AG04450 (cell line): ENCODE results near the gene NAP1L4. TPM values are rescaled to one million over a fixed set of nuclear protein-coding genes. Genes with fewer than 3 reads are reported as not detected.

Experiments used
- CTCF ChIA-PET: fragments of 300-600, 350-600 bp; formaldehyde crosslinking; extraction: SDS; loops from one replicate; lab custom pipeline; 2022; ENCODE audit warnings: antibody characterized with exemption, inconsistent platforms; lab: Charles Lee
- POLR2A ChIA-PET: fragments of 350-600 bp; formaldehyde crosslinking; extraction: SDS; loops from one replicate; lab custom pipeline; 2021; ENCODE audit warnings: antibody characterized with exemption, inconsistent platforms; lab: Yijun Ruan, JAX
- DNase-seq: peaks from one replicate; pipeline ENCODE4 v3.0.0-alpha.2; 2011; ENCODE audit warnings: low read depth, low spot score
- H3K27ac ChIP-seq: one replicate; pipeline ENCODE4 v1.5.1; 2012; ENCODE audit warnings: low read depth, low read length, control low read depth
- H3K27me3 ChIP-seq: one replicate; pipeline ENCODE4 v1.6.0; 2012; ENCODE audit warnings: low read length; ENCODE audit not compliant: control insufficient read depth, insufficient read depth
- H3K4me3 ChIP-seq: 2 replicates; pipeline ENCODE4 v1.5.1; 2011; ENCODE audit warnings: mild to moderate bottlenecking, low read depth, low read length, control low read depth
- H3K9me3 ChIP-seq: 2 replicates; pipeline ENCODE4 v1.5.1; 2012; ENCODE audit warnings: low read length; ENCODE audit not compliant: control insufficient read depth, insufficient read depth
- polyA plus RNA-seq: library from polyadenylated mRNA; depleted of rRNA; stranded (reverse); fragments of >200 nt; gene quantifications from 2 replicates; pipeline ENCODE4 v1.2.3, GENCODE V29; 2011
- TF ChIP-seq, protein P1 (sequence below): IDR thresholded peaks from 2 replicates; pipeline ENCODE4 v1.5.1; 2011; ENCODE audit warnings: low read depth, low read length, control low read depth, inconsistent platforms

The NAP1L4 gene
- polyA plus RNA-seq, 1 experiment: 107 TPM

- TF ChIP-seq, protein P1, sequence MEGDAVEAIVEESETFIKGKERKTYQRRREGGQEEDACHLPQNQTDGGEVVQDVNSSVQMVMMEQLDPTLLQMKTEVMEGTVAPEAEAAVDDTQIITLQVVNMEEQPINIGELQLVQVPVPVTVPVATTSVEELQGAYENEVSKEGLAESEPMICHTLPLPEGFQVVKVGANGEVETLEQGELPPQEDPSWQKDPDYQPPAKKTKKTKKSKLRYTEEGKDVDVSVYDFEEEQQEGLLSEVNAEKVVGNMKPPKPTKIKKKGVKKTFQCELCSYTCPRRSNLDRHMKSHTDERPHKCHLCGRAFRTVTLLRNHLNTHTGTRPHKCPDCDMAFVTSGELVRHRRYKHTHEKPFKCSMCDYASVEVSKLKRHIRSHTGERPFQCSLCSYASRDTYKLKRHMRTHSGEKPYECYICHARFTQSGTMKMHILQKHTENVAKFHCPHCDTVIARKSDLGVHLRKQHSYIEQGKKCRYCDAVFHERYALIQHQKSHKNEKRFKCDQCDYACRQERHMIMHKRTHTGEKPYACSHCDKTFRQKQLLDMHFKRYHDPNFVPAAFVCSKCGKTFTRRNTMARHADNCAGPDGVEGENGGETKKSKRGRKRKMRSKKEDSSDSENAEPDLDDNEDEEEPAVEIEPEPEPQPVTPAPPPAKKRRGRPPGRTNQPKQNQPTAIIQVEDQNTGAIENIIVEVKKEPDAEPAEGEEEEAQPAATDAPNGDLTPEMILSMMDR: no peak
Measured at GRCh38 chr11:2991452-2992233, 486 bp downstream of the NAP1L4 start.

DNA sequence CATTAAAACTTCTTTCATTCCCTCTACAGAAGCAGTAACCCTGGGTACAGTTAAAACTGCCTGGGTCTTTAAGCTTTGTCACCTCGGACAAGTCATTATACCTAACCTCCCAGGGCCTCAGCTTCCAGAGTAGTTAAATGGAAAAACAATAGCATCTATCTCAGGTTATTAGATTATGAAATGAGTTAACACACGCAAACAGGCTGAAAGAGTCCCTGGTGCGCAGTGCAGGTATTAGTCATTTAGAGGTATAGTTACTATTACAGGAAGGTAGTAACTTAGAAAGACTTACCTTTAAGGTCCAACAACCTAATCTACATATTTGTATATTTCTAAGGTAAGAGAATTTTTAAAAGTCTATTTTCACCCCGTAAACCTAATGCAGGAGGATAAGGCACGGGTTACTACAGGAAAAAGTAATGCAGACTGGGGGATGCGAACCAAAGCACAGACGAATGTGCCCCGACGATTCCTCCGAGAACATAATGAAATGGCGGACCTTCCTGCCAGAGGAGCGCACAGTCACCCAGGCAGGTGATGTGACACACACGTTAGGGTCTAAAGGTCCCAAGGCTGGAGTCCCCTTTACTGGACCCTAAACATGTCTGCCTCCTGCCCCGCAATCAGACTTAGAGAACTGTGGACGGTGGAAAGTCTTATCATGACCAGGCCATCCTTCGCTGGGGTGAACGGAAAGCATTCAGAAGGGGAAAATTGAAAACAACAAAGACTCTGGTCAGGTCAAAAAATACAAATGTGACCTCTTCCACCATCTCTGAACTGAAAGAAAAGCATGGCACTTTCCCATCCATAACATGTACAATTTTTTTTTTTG lies 1.3 kb downstream of the NAP1L4 start:
- CTCF ChIA-PET: interaction anchor here (0.5 to 1.4 kb wide), 4 partner anchors 16 to 719 kb away, joined by 3 to 5 read pairs (median 3); no protein-coding TSS in a partner anchor
- Histone ChIP-seq H3K27ac (peak overlapping the region; percentile 70), H3K4me3 (peak overlapping the region; percentile 91), H3K9me3 (no peaks in the 10 kb centered on the region; the same call in 1 of the 2 replicates), H3K27me3 (no peaks in the 10 kb centered on the region)
- TF ChIP-seq, protein P1: no peak
- no peak for DNase-seq
- POLR2A ChIA-PET: interaction anchor here (0.6 to 1.4 kb wide), 3 partner anchors 45 to 291 kb away, joined by 3 to 9 read pairs (median 3); partner anchors contain the start of gene KCNQ1OT1

More at GRCh38 chr11:2991452-2992233, 486 bp downstream of the NAP1L4 start:
- DNase-seq: no peak
- Histone ChIP-seq H3K27me3 (no peaks in the 10 kb centered on the region), H3K4me3 (peak overlapping the region; percentile 91), H3K27ac (peak overlapping the region; percentile 70), H3K9me3 (no peaks in the 10 kb centered on the region; the same call in 1 of the 2 replicates)
- ChIA-PET CTCF (no interaction called here), POLR2A (interaction anchor here (0.7 to 1.4 kb wide), 8 partner anchors 9 to 99 kb away, joined by 3 to 9 read pairs (median 4); partner anchors contain the start of gene PHLDA2)

GRCh38 chr11:2989551-2989950 lies 2.6 kb downstream of the NAP1L4 start:
- CTCF ChIA-PET: interaction anchor here (0.6 to 1.4 kb wide), 7 partner anchors 14 to 457 kb away, joined by 3 to 5 read pairs (median 3); no protein-coding TSS in a partner anchor
- H3K27me3 ChIP-seq: no peaks in the 10 kb centered on the region
- POLR2A ChIA-PET: interaction anchor here (1.1 kb wide), 1 partner anchor 44 kb away, joined by 3 read pairs; no protein-coding TSS in a partner anchor
- TF ChIP-seq, protein P1: no peak
- H3K9me3 ChIP-seq: no peaks in the 10 kb centered on the region; the same call in 1 of the 2 replicates
- peak overlapping the region; percentile 91 for H3K4me3 ChIP-seq
- DNase-seq: no peak
- no peak overlapping the region for H3K27ac ChIP-seq

DNA sequence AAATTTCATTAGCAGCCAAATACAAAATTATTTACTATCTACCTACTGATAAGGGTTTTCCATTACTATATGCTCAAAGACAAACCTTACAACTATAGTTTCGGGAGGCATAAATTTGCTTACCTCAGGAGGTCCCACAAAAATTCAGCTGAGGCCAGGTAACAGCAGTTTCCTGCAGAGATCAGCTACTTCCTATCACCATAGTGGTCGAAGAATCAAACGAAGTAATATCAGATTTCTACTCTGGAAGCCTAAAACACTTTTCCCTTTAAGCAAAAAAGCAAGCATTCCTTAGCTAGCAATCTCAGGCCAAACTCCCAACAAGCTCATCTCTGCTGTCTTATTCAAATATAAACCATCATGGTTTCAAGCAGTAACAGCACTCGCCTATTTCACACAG lies 3.1 kb downstream of the NAP1L4 start:
- Histone ChIP-seq H3K9me3 (no peaks in the 10 kb centered on the region; the same call in 1 of the 2 replicates), H3K4me3 (peak overlapping the region; percentile 91), H3K27ac (no peak overlapping the region), H3K27me3 (no peaks in the 10 kb centered on the region)
- POLR2A ChIA-PET: interaction anchor here (0.7 kb wide), 1 partner anchor 60 kb away, joined by 3 read pairs; no protein-coding TSS in a partner anchor
- no peak for DNase-seq
- TF ChIP-seq, protein P1: no peak
- CTCF ChIA-PET: interaction anchor here (0.6 to 1.2 kb wide), 5 partner anchors 13 to 206 kb away, joined by 3 to 4 read pairs (median 3); no protein-coding TSS in a partner anchor
